HG03439 (cell line): ENCODE data around the gene EPS8.
"Not testable (repeated sequence)": the region's sequence is repeated elsewhere in the genome, so short reads cannot be mapped to it uniquely, and the experiment has no call there.

Experiments
- ATAC-seq: cut with Tn5 transposase; IDR thresholded peaks from one replicate; pipeline ENCODE4 v1.9.1; 2021; ENCODE audit warnings: mild to moderate bottlenecking, moderate library complexity; ENCODE audit not compliant: unreplicated experiment

EPS8 gene

GRCh38 chr12:15757553-15758255 is 31.5 kb downstream of the EPS8 start:
- ATAC-seq, result no peak

- ATAC-seq, result no peak
Observed at GRCh38 chr12:15756822-15757221, 32.4 kb downstream of the EPS8 start.

- no peak for ATAC-seq
Observed at GRCh38 chr12:15754233-15754632, 35.0 kb downstream of the EPS8 start.

- ATAC-seq, result no peak
Observed at GRCh38 chr12:15752785-15753184, 36.4 kb downstream of the EPS8 start.

GRCh38 chr12:15751741-15752140 is 37.4 kb downstream of the EPS8 start:
- no peak for ATAC-seq

GRCh38 chr12:15749937-15750336 is 39.3 kb downstream of the EPS8 start:
- ATAC-seq, result no peak

- ATAC-seq, result not testable (repeated sequence)
Observed at GRCh38 chr12:15741870-15742269, 47.3 kb downstream of the EPS8 start.

GRCh38 chr12:15741082-15741481 is 48.1 kb downstream of the EPS8 start:
- no peak for ATAC-seq

- ATAC-seq, result not testable (repeated sequence)
Observed at GRCh38 chr12:15740389-15740788, 48.8 kb downstream of the EPS8 start.

- no peak for ATAC-seq
Observed at GRCh38 chr12:15738438-15739015, 50.7 kb downstream of the EPS8 start.

GRCh38 chr12:15735837-15736615 is 53.2 kb downstream of the EPS8 start:
- no peak for ATAC-seq

- ATAC-seq, result peak; percentile 12
Observed at GRCh38 chr12:15733136-15733535, 56.1 kb downstream of the EPS8 start.

- ATAC-seq, result peak; percentile 55
Observed at GRCh38 chr12:15732341-15733061, 56.7 kb downstream of the EPS8 start.

GRCh38 chr12:15731940-15732339 is 57.2 kb downstream of the EPS8 start:
- ATAC-seq, result no peak

GRCh38 chr12:15729097-15729496 is 60.1 kb downstream of the EPS8 start:
- ATAC-seq, result no peak

- ATAC-seq, result no peak
Observed at GRCh38 chr12:15728118-15728598, 61.0 kb downstream of the EPS8 start.

GRCh38 chr12:15726878-15727150 is 62.4 kb downstream of the EPS8 start:
- no peak for ATAC-seq

GRCh38 chr12:15726027-15726877 is 62.9 kb downstream of the EPS8 start:
- ATAC-seq, result no peak

- ATAC-seq, result no peak
Observed at GRCh38 chr12:15722951-15723350, 66.2 kb downstream of the EPS8 start.

GRCh38 chr12:15721316-15722115 is 67.7 kb downstream of the EPS8 start:
- no peak for ATAC-seq
